Fibroblast of mammary gland (primary cell): Measurements from ENCODE around the gene TNS3.

ENCODE experiments used
- DNase-seq: peaks from one replicate; pipeline ENCODE4 v3.0.0-alpha.2; 2010; ENCODE audit warnings: low read depth
- H3K4me3 ChIP-seq: 2 replicates; pipeline ENCODE4 v1.5.1; 2011; ENCODE audit warnings: low read depth, mild to moderate bottlenecking, low read length, moderate library complexity; ENCODE audit not compliant: control insufficient read depth
- CTCF ChIP-seq: conservative IDR thresholded peaks from 2 replicates; pipeline ENCODE4 v1.5.1; 2011; ENCODE audit warnings: low read depth, low read length, inconsistent platforms; ENCODE audit not compliant: control insufficient read depth, insufficient read depth

Gene TNS3

GRCh38 chr7:47602272-47603004 is 20.5 kb upstream of the TNS3 start:
- no peak for DNase-seq
- H3K4me3 ChIP-seq, result no peak overlapping the region
- no peak for TF ChIP-seq CTCF

GRCh38 chr7:47601881-47602249 is 20.0 kb upstream of the TNS3 start:
- no peak for DNase-seq
- no peak overlapping the region for H3K4me3 ChIP-seq
- TF ChIP-seq CTCF, result no peak

- peak; percentile 92 for DNase-seq
- H3K4me3 ChIP-seq, result peak overlapping the region; percentile 12
- TF ChIP-seq CTCF, result no peak
Measured at GRCh38 chr7:47601119-47601880, 19.4 kb upstream of the TNS3 start.

- DNase-seq, result peak; percentile 82
- no peak for TF ChIP-seq CTCF
- no peak overlapping the region for H3K4me3 ChIP-seq
Measured at GRCh38 chr7:47600199-47601118, 18.5 kb upstream of the TNS3 start.

- no peak overlapping the region for H3K4me3 ChIP-seq
- no peak for TF ChIP-seq CTCF
- no peak for DNase-seq
Measured at GRCh38 chr7:47597379-47597778, 15.5 kb upstream of the TNS3 start.

GRCh38 chr7:47596502-47597202 is 14.7 kb upstream of the TNS3 start:
- no peak overlapping the region for H3K4me3 ChIP-seq
- no peak for TF ChIP-seq CTCF
- DNase-seq, result no peak
